Panc1 (cell line): ENCODE results near the gene RALGAPB.
"Not testable (repeated sequence)": the region's sequence is repeated elsewhere in the genome, so short reads cannot be mapped to it uniquely, and the experiment has no call there.

ENCODE experiments used
- POLR2AphosphoS5 ChIP-seq: IDR thresholded peaks from 2 replicates; pipeline ENCODE4 v1.6.1; 2012; ENCODE audit warnings: mild to moderate bottlenecking, low read depth, low read length, moderate library complexity
- SIN3A ChIP-seq: IDR thresholded peaks from 2 replicates; pipeline ENCODE4 v1.6.1; 2012; ENCODE audit warnings: low read depth, mild to moderate bottlenecking, low read length, moderate library complexity, borderline replicate concordance; ENCODE audit not compliant: insufficient read depth
- TCF7L2 ChIP-seq: IDR thresholded peaks from 2 replicates; pipeline ENCODE4 v1.6.1; 2011; ENCODE audit warnings: mild to moderate bottlenecking, low read depth, low read length, inconsistent platforms
- TF ChIP-seq, protein P1 (sequence below): fragments of 450-650 bp; IDR thresholded peaks from 2 replicates; pipeline ENCODE4 v1.5.1; 2017; ENCODE audit warnings: mild to moderate bottlenecking
- TF ChIP-seq, protein P2 (sequence below), 2 experiments: IDR thresholded peaks; 2 replicates each; pipeline ENCODE4 v1.6.1; 2011 to 2012; ENCODE audit warnings: low read depth in 2 of 2, control low read depth in 1 of 2, low read length in 1 of 2, mild to moderate bottlenecking in 1 of 2, moderate library complexity in 1 of 2; ENCODE audit not compliant: insufficient read depth in 1 of 2

DNA sequence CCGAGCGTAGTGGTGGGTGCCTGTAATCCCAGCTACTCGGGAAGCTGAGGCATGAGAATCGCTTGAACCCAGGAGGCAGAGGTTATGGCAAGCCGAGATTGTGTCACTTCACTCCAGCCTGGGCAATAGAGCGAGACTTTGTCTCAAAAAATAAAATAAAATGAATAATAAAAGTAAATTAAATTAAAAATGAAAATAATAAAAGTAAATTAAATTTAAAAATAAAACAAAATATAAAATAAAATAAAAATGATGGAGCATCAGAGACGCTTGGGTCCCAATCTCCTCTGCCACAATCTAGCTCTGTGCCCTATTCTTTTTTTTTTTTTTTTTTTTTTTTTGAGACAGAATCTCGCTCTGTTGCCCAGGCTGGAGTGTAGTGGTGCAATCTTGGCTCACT is 31.5 kb upstream of the RALGAPB start:
- TF ChIP-seq, protein P1, sequence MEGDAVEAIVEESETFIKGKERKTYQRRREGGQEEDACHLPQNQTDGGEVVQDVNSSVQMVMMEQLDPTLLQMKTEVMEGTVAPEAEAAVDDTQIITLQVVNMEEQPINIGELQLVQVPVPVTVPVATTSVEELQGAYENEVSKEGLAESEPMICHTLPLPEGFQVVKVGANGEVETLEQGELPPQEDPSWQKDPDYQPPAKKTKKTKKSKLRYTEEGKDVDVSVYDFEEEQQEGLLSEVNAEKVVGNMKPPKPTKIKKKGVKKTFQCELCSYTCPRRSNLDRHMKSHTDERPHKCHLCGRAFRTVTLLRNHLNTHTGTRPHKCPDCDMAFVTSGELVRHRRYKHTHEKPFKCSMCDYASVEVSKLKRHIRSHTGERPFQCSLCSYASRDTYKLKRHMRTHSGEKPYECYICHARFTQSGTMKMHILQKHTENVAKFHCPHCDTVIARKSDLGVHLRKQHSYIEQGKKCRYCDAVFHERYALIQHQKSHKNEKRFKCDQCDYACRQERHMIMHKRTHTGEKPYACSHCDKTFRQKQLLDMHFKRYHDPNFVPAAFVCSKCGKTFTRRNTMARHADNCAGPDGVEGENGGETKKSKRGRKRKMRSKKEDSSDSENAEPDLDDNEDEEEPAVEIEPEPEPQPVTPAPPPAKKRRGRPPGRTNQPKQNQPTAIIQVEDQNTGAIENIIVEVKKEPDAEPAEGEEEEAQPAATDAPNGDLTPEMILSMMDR = not testable (repeated sequence)
- not testable (repeated sequence) for TF ChIP-seq TCF7L2, SIN3A, POLR2AphosphoS5
- TF ChIP-seq, protein P2, sequence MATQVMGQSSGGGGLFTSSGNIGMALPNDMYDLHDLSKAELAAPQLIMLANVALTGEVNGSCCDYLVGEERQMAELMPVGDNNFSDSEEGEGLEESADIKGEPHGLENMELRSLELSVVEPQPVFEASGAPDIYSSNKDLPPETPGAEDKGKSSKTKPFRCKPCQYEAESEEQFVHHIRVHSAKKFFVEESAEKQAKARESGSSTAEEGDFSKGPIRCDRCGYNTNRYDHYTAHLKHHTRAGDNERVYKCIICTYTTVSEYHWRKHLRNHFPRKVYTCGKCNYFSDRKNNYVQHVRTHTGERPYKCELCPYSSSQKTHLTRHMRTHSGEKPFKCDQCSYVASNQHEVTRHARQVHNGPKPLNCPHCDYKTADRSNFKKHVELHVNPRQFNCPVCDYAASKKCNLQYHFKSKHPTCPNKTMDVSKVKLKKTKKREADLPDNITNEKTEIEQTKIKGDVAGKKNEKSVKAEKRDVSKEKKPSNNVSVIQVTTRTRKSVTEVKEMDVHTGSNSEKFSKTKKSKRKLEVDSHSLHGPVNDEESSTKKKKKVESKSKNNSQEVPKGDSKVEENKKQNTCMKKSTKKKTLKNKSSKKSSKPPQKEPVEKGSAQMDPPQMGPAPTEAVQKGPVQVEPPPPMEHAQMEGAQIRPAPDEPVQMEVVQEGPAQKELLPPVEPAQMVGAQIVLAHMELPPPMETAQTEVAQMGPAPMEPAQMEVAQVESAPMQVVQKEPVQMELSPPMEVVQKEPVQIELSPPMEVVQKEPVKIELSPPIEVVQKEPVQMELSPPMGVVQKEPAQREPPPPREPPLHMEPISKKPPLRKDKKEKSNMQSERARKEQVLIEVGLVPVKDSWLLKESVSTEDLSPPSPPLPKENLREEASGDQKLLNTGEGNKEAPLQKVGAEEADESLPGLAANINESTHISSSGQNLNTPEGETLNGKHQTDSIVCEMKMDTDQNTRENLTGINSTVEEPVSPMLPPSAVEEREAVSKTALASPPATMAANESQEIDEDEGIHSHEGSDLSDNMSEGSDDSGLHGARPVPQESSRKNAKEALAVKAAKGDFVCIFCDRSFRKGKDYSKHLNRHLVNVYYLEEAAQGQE (IDR thresholded peaks at IDR 0.05; ENCODE audit: insufficient read depth in 1 of 2, low read depth in 2 of 2, low read length in 1 of 2) = not testable (repeated sequence)
